GM10266 (cell line): Measurements from ENCODE around the gene NFYC.

ENCODE experiments used
- DNase-seq: peaks from one replicate; pipeline ENCODE4 v3.0.0; 2012; ENCODE audit errors: extremely low spot score
- CTCF ChIP-seq: IDR thresholded peaks from 2 replicates; pipeline ENCODE4 v1.5.1; 2012; ENCODE audit warnings: mild to moderate bottlenecking, low read depth; ENCODE audit not compliant: control insufficient read depth, insufficient read depth; ENCODE audit errors: missing control alignments

NFYC gene

GRCh38 chr1:40789342-40789598 lies 97.8 kb downstream of the NFYC start:
- no peak for TF ChIP-seq CTCF

GRCh38 chr1:40789661-40790430 lies 98.3 kb downstream of the NFYC start:
- no peak for TF ChIP-seq CTCF
- DNase-seq, result no peak

More at GRCh38 chr1:40789342-40789598, 97.8 kb downstream of the NFYC start:
- no peak for DNase-seq

GRCh38 chr1:40792036-40792435 lies 100.5 kb downstream of the NFYC start:
- no peak for TF ChIP-seq CTCF
- DNase-seq, result no peak

GRCh38 chr1:40793617-40794016 lies 102.1 kb downstream of the NFYC start:
- no peak for DNase-seq
- no peak for TF ChIP-seq CTCF

DNA sequence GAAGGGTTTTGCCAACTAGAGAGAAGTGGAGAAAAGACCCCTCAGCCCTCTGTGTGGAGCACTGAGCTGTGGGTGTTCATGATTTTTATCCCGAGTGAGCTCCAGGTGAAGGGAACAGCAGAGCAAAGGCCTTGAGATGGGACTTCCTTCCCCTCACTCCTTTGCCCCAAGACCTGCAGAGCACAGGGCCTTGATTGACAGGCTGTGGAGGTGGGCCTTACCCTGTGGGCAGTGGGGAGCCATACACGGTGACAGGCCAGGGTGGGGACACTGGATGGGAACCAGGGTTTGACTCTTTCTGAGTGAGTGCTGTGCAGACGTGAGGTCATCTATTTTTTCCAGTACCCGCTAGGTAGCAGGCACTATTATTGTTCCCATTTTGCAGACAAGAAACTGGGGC lies 102.5 kb downstream of the NFYC start:
- DNase-seq, result no peak
- no peak for TF ChIP-seq CTCF

- no peak for TF ChIP-seq CTCF
- DNase-seq, result no peak
Measured at GRCh38 chr1:40794974-40795715, 103.6 kb downstream of the NFYC start.
